ENCODE data around the gene LRRTM4. TPM values are rescaled to one million over a fixed set of nuclear protein-coding genes. Genes with fewer than 3 reads are reported as not detected.
"Not testable (repeated sequence)": the region's sequence is repeated elsewhere in the genome, so short reads cannot be mapped to it uniquely, and the experiment has no call there.

LRRTM4 gene
- polyA plus RNA-seq, 3 donors, result 0.68 to 1.9 (median 1.3) TPM

DNA sequence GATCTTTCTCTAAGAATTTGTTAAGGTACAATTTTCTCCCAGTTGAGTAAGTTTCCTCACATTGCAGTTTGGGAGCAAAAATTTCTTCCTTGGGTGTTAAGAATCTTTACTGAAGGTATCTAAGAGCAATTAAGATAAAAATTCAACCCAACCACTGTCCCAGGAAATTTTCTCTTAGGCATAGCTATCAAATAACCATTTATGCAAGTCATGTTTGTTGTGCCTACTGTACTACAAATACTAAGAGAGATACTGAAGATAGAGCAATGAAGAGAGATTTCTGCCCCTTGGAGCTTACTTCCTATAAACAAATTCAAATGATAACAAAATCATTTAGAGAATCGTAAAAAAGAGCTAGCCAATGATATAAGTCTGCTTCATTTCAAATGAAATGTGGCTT, 402.8 kb downstream of the LRRTM4 start:
- no peak for DNase-seq (ENCODE audit: extremely low read depth in 1 of 11, low read depth in 9 of 11, low spot score in 4 of 11)

DNA sequence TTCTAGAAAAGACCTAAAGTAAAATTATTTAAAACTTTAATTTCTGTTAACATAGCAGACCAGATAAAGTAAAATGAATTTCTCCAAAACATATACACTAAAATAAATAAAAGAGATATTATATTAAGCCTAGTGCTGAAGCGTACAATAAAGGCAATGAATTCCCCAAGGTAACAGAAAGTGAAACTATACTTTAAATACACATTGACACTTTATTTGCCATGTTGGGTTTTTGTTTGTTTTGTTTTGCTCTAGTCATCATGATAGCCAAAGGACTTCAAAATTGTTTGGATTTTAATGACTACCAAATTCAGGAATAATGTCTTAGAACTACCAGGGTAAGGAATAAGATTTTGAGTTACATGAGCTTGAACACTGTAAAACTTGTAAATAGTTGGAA, 413.3 kb downstream of the LRRTM4 start:
- DNase-seq (ENCODE audit: extremely low read depth in 1 of 11, low read depth in 9 of 11, low spot score in 4 of 11), result no peak

DNA sequence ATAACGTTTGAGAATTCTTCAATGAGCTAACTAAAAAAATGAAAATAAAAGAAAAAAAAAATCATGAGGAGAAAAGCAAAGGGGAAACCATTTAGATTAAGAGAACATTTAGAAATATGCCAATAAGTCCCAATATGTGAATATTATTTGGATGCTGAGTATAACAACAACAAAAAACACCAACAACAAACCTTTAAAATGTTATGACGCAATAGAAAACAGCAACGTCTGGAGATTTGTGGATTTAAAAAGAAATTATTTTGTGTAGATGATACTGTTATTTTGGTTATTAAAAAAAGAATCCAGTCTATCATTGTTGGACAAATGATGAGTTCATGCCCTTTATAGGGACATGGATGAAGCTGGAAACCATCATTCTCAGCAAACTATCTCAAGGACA, 417.2 kb downstream of the LRRTM4 start:
- DNase-seq (ENCODE audit: extremely low read depth in 1 of 11, low read depth in 9 of 11, low spot score in 4 of 11), result no peak

GRCh38 chr2:77104554-77104953, 417.6 kb downstream of the LRRTM4 start:
- DNase-seq (ENCODE audit: extremely low read depth in 1 of 11, low read depth in 9 of 11, low spot score in 4 of 11), result no peak

DNA sequence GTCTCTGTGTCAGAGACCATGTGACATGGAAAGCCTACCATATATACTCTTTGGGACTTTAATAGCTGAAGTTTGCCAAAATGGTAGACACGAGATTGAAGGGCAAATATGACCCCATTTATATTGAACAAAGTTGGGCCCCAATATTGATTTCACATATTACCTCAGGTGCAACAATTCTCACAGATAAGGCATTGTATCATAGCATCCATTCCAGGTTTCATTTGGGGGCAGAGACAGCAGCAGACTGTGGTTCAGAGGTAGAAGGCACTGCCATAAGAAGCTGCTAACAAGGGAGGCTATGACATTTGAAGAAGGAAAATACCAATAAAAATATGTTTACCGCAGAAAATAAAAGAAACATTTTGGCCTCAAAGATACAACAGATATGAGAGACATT, 419.2 kb downstream of the LRRTM4 start:
- no peak for DNase-seq (ENCODE audit: extremely low read depth in 1 of 11, low read depth in 9 of 11, low spot score in 4 of 11)

- DNase-seq (ENCODE audit: extremely low read depth in 1 of 11, low read depth in 9 of 11, low spot score in 4 of 11), result no peak
Observed at GRCh38 chr2:77101796-77102452, 420.3 kb downstream of the LRRTM4 start.

- no peak for DNase-seq (ENCODE audit: extremely low read depth in 1 of 11, low read depth in 9 of 11, low spot score in 4 of 11)
Observed at GRCh38 chr2:77099961-77100360, 422.2 kb downstream of the LRRTM4 start.

- not testable (repeated sequence) for DNase-seq (ENCODE audit: extremely low read depth in 1 of 11, low read depth in 9 of 11, low spot score in 4 of 11)
Observed at GRCh38 chr2:77095525-77095924, 426.7 kb downstream of the LRRTM4 start.

DNA sequence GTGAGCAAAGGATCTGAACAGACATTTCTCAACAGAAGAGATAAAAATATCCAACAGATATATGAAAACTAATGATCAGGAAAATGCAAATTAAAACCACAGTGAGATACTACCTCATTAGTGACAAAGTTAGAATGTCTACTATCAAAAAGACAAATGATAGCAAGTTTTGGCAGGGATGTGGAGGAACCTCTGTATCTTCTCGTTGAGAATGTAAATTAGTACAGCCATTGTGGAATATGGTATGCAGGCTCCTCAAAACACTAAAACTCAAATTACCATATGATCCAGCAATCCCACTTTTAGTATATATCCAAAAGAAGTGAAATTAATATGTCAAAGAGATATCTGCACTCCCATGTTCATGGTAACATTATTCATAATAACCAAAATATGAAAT, 427.1 kb downstream of the LRRTM4 start:
- DNase-seq (ENCODE audit: extremely low read depth in 1 of 11, low read depth in 9 of 11, low spot score in 4 of 11), result no peak

DNA sequence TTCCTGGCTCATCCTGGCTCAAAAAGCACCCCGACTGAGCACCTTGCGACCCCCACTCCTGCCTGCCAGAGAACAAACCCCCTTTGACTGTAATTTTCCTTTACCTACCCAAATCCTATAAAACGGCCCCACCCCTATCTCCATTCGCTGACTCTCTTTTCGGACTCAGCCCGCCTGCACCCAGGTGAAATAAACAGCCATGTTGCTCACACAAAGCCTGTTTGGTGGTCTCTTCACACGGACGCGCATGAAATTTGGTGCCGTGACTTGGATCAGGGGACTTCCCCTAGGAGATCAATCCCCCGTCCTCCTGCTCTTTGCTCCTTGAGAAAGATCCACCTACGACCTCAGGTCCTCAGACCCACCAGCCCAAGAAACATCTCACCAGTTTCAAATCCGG, 433.8 kb downstream of the LRRTM4 start:
- not testable (repeated sequence) for DNase-seq (ENCODE audit: extremely low read depth in 1 of 11, low read depth in 9 of 11, low spot score in 4 of 11)

DNA sequence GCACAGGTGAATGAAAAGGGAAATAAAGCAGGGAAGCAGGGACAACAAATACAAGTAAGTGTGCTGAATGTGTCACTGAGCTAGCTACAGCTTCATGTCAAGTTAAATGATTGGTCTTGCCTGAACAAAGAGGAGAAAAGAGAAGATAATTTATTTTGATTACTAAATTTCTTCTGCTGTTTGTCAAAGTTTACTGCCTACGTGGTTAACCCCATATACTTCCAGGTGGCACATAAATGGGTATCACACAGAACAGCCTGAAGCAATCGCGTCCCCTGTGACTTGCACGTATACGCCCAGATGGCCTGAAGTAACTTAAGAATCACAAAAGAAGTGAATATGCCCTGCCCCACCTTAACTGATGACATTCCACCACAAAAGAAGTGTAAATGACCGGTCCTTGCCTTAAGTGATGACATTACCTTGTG, 434.2 kb downstream of the LRRTM4 start:
- DNase-seq (ENCODE audit: extremely low read depth in 1 of 11, low read depth in 9 of 11, low spot score in 4 of 11), result no peak

GRCh38 chr2:77086478-77086877, 435.7 kb downstream of the LRRTM4 start:
- no peak for DNase-seq (ENCODE audit: extremely low read depth in 1 of 11, low read depth in 9 of 11, low spot score in 4 of 11)

DNA sequence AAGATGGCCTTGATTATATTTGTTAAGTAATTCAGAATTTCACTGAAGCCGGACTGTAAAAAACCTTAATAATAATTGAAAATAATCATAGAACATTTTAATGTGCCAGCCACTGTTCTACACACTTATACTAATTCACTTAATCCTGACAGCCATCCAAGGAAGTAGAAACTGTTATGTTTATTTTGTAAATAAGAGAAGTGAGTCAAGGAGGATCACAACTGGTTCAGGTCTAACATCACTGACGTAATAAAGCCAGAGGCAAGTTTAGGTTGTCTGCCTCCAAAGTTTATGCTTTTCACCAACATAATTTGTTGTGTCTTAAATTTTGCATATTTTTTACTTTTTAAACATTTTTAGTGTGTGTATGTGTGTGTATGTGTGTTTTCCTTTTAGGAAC, 436.1 kb downstream of the LRRTM4 start:
- no peak for DNase-seq (ENCODE audit: extremely low read depth in 1 of 11, low read depth in 9 of 11, low spot score in 4 of 11)

GRCh38 chr2:77085561-77085960, 436.6 kb downstream of the LRRTM4 start:
- DNase-seq (ENCODE audit: extremely low read depth in 1 of 11, low read depth in 9 of 11, low spot score in 4 of 11), result no peak

- no peak for DNase-seq (ENCODE audit: extremely low read depth in 1 of 11, low read depth in 9 of 11, low spot score in 4 of 11)
Observed at GRCh38 chr2:77081597-77081996, 440.6 kb downstream of the LRRTM4 start.

DNA sequence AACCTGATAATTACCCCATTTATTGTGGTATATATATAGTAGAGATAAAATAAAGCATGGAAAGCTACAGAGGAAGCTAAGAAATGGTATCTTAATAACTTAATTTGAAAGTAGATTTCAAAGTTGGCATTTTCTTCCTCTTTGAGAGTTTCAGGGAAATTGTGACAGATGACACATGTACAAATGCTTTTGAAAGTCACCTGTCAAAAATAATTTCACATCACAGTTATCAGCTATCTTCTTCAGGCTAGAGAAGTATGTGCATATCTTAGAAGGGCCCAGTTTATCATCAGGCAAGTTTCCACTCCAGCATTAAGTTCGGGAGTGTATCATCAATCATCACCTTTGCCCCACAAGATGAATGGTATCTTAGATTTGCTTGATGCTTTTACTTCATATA, 457.9 kb downstream of the LRRTM4 start:
- no peak for DNase-seq (ENCODE audit: extremely low read depth in 1 of 11, low read depth in 9 of 11, low spot score in 4 of 11)

GRCh38 chr2:77054938-77055337, 467.2 kb downstream of the LRRTM4 start:
- peak in 7 of 11 donors; percentile 1 to 24 (median 12) for DNase-seq (ENCODE audit: extremely low read depth in 1 of 11, low read depth in 9 of 11, low spot score in 4 of 11)

DNA sequence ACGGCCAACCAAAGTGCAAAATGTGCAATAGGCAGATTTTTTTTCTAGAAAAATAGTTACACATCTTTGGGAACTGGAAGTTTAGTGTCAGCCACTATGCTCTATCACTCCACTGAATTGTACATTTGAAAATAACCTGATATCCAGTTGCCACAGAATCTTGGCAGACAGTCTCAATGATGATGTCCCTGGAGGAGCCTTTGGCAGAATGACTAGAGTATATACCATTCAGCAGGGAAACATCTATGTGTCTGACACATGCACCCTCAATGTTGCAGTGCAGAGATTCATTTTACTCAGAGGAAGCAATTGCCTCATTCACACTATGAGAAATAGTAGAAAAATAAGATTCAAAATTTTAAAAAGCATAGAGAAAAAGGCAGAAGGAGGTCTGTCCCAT, 475.8 kb downstream of the LRRTM4 start:
- no peak for DNase-seq (ENCODE audit: extremely low read depth in 1 of 11, low read depth in 9 of 11, low spot score in 4 of 11)

GRCh38 chr2:77045456-77045855, 476.7 kb downstream of the LRRTM4 start:
- not testable (repeated sequence) for DNase-seq (ENCODE audit: extremely low read depth in 1 of 11, low read depth in 9 of 11, low spot score in 4 of 11)

DNA sequence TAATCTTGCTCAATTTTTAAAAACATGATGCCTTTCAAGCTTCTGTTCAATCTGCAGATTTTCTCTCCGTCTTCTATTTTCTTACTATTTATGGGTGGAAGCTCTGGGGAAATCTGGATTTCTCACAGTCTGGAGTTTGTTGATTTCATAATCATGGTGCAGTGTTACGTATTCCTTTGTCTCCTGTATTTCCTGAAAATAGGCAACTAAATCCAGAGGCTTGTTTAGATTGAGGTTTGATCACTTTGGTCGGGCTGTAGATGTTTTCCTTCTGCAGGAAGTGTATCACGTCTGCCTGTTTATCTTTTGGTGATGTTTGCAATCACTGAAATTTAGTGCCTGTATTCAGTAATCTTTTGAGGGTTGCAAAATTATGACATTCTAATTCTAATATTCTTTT, 487.7 kb downstream of the LRRTM4 start:
- no peak for DNase-seq (ENCODE audit: extremely low read depth in 1 of 11, low read depth in 9 of 11, low spot score in 4 of 11)

- DNase-seq (ENCODE audit: extremely low read depth in 1 of 11, low read depth in 9 of 11, low spot score in 4 of 11), result not testable (repeated sequence)
Observed at GRCh38 chr2:77029237-77029636, 492.9 kb downstream of the LRRTM4 start.
